CD4-positive, alpha-beta T cell treated with Interferon gamma for 1 hour (primary cell): ENCODE results near the gene KEAP1.
A peak's percentile ranks its signal among the peaks of the same experiment; 100 is the strongest.
"Not testable (repeated sequence)": the region's sequence is repeated elsewhere in the genome, so short reads cannot be mapped to it uniquely, and the experiment has no call there.

ENCODE experiments used
- DNase-seq: peaks from one replicate; pipeline ENCODE4 v3.0.0-alpha.2; 2020

KEAP1 gene

DNA sequence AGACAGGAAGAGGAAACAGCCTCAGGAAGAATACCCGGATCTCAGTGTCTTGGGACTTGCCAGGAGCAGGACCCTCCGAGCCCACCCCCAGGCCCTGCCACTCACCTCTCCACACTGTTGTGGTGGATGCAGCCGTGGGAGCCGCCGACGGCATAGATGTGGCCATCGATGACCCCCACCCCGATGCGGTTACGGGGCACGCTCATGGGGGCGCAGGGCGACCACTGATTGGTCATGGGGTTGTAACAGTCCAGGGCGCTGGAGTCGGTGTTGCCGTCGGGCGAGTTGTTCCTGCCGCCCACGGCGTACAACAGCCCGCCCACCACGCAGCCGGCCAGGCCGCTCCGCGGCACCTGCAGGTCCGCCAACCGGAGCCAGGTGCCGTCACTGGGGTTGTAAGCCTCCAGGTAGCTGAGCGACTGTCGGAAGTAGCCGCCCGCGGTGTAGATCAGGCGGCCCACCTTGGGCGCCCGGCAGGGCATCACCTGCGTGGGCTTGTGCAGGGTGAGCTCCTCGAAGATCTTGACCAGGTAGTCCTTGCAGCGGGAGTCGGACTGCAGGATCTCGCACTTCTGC is 11.6 kb downstream of the KEAP1 start:
- DNase-seq = no peak

DNA sequence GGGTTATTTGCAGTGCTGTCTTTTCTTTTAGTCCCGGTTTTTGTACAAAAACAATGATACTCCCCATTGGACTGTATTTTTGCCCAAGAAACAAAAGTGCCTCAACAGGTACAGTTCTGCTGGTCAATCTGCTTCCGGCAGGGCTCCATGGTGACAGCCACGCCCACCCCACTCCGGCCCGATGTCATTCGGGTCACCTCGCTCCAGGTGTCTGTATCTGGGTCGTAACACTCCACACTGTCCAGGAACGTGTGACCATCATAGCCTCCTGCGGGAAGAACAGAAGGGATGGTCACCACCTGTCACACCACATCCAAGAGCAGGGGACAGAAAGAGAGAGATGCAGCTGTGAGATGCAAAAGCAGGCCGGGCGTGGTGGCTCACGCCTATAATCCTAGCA is 16.6 kb downstream of the KEAP1 start:
- DNase-seq = no peak

DNA sequence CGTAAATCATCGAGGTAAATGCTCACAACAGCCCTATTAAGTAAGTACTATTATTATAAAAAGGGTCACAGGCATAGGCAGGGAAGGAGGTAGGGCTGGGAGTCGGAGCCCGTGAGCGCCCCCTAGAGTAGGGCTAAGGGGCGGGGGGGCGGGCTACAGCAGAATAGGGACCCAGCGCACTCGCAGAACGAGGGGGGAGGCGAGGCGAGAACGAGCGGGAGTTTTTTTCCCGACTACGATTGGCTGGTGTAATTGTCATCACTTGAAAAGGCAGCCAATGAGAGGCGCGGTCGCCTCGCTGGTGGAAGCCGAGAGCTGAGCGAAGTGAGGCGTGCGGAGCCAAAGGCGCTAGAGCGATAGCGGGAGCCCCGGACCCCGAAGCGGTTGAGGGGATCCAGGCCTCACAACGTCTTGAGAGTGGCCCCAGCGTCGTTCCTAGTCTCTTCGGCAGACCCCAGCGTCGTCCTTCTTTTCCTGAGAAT is 24.2 kb downstream of the KEAP1 start:
- peak; percentile 92 for DNase-seq

DNA sequence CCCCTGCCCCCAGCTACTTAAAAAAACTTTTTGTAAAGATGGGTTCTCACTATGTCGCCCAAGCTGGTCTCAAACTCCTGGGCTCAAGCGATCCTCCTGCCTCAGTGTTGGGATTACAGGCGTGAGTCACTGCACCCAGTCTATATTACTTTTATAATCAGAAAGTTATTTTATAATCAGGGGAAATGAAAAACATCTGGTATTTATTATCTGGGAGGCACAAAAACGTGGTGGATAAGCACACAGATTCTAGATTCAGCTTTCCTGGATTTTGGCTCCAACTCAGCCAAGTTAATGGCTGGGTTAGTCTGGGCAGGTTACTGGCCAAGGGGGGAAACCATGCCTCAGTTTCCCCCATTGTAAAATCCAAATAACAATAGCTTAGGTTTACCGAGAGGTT is 24.7 kb downstream of the KEAP1 start:
- DNase-seq = no peak

DNA sequence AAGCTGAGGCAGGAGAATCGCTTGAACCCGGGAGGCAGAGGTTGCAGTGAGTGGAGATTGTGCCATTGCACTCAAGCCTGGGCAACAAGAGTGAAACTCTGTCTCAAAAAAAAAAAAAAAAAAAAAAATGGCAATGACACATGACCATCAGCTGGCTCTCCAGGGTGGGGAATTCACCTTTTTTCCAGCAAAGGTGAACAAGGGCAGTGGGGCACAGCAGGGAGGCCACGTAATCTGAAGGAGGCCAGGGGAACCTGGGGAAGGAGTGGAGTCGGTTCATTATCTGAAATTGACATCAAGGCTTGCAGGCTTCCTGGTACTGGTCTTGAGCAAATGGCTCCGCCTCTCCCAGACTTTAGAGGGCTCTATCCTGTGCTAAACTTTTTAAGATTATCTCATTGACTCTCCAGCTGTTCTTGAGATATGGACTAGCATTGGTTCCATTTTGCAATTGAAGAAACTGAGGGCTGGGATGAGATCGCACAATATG is 28.1 kb downstream of the KEAP1 start:
- no peak for DNase-seq

DNA sequence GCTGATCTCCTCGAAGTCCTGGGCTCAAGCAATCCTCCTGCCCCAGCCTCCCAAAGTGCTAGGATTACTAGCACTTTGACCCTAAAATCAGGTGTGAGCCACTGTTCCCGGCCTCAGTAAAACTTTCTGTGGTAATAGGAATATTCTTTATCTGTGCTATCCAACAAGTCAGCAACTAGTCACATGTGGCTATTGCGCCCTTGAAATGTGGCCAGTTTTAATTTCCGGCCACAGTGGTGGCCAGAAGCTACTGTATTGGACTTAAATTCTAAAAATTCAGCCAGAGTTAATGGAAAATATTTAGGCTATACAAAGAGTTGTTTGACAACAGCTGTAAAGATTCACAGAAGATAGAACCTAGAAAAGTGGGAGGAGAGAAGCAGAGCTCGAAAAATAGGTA is 30.0 kb downstream of the KEAP1 start:
- no peak for DNase-seq

DNA sequence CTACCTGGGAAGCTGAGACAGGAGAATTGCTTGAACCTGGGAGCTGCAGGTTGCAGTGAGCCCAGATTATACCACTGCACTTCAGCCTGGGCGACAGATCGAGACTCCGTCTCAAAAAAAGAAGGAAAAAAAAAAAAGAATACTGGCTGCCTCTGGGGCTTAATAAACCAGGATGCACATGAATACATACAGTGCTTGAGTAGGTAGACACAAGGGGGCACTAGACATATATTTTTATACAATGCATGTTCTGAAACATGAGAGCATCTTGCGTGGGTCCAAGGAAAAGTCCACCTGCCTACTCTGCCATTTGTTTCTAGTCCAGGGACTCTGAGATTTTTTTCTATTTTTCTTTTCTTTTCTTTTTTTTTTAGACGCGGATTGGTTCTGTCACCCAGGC is 31.2 kb downstream of the KEAP1 start:
- no peak for DNase-seq

DNA sequence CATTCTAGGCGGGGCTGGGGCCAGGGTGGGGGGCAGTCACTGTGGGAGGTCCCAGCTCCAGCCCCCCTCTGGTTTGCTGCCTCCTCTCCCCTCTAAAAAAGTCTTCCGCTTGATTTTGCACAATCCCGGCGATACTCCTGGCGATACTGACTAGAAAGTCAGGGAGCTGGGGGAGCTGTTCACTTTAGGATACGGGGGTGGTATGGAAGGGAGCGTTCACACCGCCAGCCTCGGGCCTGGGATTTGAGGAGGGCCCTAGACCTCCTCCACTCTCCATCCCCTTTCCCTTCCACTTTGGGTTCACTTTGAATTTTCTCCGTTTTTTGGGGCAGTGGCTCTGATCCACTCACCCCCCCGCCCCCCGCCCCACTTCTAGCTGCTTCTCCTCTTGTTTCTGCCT is 35.0 kb downstream of the KEAP1 start:
- DNase-seq = no peak

DNA sequence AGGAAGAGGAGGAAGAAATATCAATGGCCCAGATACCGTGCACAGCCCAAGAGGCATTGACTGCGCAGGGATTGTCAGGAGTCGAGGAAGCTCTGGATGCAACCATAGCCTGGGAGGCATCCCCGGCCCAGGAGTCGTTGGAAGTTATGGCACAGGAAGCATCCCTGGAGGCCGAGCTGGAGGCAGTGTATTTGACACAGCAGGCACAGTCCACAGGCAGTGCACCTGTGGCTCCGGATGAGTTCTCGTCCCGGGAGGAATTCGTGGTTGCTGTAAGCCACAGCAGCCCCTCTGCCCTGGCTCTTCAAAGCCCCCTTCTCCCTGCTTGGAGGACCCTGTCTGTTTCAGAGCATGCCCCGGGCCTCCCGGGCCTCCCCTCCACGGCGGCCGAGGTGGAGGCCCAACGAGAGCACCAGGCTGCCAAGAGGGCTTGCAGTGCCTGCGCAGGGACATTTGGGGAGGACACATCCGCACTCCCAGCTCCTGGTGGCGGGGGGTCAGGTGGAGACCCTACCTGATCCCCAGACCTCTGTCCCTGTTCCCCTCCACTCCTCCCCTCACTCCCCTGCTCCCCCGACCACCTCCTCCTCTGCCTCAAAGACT is 36.0 kb downstream of the KEAP1 start:
- no peak for DNase-seq

DNA sequence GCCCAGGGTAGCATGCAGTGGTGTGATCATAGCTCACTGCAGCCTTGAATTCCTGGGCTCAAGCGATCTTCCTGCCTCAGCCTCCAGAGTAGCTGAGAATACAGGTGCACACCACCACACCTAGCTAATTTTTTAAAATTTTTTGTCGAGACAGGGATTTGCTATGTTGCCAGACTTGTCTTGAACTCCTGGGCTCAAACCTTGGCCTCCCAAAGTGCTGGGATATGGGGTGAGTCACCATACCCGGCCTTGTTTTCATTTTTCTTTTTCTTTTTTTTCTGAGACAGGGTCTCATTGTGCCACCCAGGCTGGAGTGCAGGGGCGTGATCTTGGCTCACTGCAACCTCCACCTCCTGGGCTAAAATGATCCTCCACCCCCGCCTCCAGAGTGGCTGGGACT is 38.7 kb downstream of the KEAP1 start:
- DNase-seq = no peak

DNA sequence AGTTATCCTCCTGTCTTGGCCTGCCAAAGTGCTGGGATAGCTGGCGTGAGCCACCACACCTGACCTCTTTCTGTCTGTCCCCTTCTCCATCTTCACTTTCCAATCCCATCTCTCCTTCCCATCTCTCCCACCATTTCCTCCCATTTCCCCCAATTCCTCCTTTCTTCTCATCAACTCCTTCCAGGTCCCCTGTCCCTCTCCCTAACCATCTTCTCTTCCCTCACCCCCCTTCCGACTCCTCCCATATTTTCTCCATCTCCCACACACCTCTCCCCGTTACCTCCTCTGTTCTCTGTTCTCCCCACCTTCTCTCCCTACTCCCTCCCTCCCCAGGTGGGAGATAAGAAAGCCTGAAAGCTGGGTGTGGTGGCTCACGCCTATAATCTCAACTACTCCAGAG is 40.6 kb downstream of the KEAP1 start:
- no peak for DNase-seq

DNA sequence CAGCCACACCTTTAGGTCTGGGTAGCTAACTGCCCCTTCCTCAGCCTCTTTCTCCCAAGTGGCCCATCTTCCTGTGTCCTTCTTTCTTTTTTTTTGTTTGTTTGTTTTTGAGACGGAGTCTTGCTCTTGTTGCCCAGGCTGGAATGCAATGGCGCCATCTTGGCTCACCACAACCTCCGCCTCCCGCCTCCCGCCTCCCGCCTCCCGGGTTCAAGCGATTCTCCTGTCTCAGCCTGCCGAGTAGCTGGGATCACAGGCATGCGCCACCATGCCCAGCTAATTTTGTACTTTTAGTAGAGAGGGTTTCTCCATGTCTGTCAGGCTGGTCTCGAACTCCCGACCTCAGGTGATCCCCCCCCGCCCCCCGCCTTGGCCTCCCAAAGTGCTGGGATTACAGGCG is 41.1 kb downstream of the KEAP1 start:
- DNase-seq = not testable (repeated sequence)

DNA sequence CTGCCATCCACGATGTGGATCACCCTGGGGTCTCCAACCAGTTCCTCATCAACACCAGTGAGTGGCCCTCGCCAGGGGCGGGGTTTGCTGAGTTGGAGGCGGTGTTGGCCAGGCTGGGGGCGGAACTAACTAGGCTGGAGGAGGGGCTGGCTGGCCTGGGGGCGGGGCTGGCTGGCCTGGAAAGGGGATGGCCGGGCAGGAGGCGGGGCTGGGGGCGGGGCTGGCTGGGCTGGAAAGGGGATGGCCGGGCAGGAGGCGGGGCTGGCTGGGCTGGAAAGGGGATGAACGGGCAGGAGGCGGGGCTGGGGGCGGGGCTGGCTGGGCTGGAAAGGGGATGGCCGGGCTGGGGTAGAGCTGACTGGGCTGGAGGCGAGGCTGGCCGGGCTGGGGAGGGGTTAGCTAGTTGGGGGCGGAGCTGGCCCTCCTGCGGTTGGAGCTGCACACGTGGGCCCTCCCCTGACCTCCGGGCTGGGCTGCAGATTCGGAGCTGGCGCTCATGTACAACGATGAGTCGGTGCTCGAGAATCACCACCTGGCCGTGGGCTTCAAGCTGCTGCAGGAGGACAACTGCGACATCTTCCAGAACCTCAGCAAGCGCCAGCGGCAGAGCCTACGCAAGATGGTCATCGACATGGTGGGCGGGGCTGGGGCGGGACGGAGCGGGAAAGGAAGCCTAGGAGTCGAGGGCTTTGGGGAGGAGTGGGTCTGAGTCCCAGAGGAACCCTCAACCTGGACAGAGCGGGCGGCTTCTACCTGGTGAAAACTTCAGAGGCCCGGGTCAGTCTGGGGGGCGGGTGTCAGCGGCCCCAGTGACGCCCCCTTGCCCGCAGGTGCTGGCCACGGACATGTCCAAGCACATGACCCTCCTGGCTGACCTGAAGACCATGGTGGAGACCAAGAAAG is 41.9 kb downstream of the KEAP1 start:
- DNase-seq = peak; percentile 89

DNA sequence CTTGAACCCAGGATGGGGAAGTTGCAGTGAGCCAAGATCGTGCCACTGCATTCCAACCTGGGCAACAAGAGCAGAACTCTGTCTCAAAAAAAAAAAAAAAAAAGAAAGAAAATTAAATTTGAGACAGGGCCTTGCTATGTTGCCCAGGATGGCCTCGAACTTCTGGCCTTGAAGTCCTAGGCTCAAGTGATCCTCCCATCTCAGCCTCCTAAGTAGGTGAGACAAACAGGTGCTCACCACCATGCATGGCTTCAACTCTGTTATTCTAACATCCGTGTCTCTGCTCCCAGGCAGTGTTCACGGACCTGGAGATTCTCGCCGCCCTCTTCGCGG is 42.5 kb downstream of the KEAP1 start:
- no peak for DNase-seq

DNA sequence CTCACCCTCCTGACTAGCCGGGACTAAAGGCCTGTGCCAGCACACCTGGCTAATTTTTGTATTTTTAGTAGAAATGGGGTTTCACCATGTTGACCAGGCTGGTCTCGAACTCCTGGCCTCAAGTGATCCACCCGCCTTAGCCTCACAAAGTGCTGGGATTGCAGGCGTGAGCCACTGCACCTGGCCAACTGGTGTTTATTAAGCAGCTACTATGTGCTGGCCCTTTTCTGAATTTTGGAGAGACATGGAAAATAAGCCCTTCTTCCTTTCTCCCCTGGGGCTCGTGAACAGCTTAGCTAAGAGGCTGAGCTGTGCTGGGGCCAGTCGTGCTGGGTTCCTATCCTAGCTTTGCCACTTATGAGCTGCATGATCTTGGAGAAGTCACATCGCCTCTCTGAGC is 44.4 kb downstream of the KEAP1 start:
- DNase-seq = not testable (repeated sequence)

DNA sequence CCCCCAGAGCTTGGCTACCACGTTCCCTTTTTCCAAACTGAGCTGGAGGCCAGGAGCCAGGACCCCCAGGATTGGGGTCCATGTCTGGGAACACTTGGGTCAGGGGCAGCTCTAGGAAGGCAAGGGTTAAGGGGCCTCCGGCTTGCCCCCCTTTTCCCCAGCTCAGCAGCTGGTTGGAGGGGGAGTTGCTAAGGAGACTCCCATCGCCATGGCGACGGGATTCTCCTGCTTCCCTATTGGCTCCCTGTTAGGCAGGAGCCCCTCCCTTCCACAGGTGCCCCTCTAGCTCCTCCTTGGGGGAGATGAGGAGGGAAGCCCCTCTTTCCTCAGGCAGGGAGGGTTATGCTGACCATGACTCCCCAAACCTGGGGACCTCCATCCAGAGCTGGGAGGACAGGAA is 48.9 kb downstream of the KEAP1 start:
- no peak for DNase-seq

DNA sequence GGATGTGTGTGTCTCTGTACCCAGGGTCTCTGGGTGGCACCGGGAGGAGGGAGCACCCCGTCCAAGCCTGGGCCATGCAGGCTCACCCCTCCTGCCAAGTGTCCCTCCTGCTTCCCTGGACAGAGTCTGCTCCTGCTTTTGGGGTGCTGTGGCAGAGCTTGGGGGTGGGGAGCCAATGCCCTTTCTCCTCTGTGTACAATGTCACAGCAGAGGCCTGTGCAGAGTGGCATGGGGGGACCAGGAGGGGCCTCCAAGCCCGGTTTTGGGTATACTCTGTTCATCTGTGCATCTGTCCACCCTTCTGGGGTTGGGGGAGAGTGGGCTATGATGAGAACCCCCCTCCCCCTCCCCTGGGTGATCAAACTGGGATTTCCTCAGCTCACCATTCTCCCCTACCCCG is 49.3 kb downstream of the KEAP1 start:
- no peak for DNase-seq

DNA sequence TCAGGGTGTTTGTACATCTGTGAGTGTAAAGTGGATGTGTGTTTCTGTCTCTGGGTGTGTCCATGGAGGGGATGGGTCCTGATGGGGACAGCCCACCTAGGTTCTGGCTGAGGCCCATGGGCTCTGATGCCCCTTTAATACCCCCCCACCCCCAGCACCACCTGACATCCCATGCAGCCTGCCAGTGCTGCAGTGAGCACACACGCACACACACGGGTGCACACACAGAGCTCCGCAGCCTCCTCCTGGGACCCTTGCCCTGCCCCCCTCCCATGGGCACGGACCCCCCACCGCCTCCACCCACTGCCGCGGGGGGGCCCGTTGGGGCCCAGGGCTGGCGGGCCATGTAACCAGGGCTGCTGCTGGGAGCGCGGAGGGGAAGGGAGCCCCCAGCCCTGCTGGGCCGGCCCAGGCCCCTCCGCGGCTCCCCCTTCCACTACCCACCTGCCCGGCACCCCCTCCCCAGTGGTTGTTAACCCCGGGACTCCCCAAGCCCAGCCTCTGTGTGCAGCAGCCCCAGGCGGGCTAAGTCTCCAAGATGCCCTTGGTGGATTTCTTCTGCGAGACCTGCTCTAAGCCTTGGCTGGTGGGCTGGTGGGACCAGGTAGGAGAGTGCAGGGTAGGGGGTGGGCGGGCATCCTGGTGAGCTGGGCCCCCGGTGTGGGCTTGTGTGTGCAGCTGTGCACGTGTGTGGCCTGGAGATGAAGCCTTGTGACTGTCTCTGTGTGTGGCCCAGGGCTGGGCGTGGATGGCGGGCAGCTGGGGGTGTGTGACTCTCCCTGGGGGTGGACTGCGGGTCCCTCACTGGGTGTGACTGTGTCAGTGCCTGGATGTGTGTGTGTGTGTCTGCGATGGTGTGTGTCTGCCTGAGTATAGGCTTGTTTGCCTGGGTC is 50.2 kb downstream of the KEAP1 start:
- no peak for DNase-seq

DNA sequence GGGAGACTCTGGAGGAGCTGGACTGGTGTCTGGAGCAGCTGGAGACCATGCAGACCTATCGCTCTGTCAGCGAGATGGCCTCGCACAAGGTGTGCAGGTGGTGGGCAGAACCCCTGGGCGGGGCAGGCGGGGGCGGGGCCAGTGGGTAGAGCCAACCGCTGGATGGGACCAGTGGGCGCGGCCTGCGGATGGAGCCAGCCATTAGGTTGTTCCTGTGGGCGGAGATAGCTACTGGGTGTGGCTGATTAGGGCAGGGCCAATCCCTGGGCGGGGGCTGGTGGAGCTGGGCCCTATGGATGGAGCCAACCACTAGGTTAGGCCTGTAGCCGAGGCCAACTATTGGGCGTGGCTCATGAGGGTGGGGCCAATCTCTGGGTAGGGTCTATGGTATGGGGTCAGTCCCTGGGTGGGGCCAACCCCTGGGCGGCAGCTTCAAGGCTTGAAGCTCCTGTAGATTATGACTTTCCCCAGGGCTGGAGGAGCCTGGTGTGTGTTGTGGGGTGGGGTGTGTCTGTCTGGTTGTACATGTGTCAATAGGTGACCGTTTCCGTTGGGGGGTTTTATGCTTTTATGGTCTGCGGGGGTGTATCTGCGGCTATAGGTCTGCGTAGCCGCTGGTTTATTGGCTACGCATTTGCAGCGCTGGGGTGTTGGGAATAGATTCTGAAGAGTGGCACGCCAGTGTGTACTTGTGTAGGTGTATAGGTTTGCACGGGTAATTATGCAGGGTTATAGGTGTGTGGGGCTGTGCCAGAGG is 52.1 kb downstream of the KEAP1 start:
- DNase-seq = no peak

DNA sequence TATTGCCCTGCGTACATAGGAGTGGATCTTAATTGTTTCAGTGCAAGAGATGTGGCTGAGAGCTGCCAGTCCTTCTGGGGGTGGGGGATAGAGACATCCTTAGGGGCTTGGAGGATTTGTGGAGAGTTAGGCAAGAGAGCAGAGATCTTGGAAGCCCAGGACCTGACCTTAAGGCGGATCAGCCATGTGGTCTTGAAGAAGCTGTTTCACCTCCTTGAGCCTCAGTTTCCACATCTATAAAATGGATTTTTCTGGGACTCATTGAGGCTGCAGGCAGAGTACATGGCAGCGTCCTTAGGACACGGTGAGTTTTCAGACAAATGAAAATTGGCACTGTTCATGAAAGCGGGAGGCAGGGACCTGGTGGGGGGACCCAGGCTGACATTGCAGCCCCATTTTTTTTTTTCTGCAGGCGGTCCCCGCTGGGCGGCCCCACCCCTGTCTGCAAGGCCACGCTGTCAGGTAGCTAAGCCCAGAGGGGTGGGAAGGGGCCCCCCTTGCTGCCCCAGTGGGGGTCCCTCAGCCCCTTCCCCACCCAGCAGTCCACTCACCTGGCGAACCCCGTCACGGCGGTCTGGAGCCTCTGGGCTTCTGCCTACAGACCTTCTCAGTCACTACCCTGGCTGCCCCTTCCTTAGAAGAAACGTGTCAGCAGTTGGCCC is 52.8 kb downstream of the KEAP1 start:
- DNase-seq = no peak

DNA sequence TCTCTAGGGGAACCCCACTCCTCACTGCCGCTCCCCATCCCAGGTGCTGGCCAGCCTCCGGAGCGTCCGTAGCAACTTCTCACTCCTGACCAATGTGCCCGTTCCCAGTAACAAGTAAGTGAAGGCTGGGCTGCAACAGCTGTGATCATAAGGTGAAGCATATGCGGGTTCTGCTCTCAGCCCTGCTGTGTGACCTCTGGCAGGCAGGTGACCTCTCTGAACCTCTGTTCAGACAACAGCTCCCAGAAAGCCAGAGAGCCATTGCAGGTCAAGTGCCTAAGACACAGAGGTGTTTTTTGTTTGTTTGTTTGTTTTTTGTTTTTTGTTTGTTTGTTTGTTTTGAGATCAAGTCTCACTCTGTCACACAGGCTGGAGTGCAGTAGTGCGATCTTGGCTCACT is 54.1 kb downstream of the KEAP1 start:
- no peak for DNase-seq

DNA sequence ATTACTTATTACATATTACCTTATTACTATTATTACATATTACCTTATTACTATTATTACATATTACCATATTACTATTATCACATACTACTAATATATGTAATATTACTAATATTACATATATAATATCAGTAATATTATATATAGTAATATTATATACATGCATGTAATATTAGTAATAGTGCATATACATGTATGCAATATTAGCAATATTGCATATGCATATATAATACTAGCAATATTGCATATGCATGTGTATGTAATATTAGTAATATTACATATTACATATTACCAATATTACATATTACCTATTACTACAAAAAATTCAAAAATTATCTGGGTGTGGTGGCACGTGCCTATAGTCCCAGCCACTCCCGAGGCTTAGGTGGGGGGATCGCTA is 60.5 kb downstream of the KEAP1 start:
- DNase-seq = no peak
